Keratinocyte (primary cell): ENCODE measurements around the gene SMC5. TPM values are rescaled to one million over a fixed set of nuclear protein-coding genes. Genes with fewer than 3 reads are reported as not detected.

Source experiments
- DNase-seq: peaks from one replicate; pipeline ENCODE4 v3.0.0-alpha.2; 2011; ENCODE audit warnings: low read depth, missing footprints, low spot score
- FAIRE-seq: peaks from 2 replicates; lab custom pipeline; 2011; peaks lifted over from hg19 to GRCh38; lab: Jason Lieb, UNC
- H2AFZ ChIP-seq: 2 replicates; pipeline ENCODE4 v1.6.0; 2012; ENCODE audit warnings: low read length, control low read depth, inconsistent platforms; ENCODE audit not compliant: control insufficient read depth
- H3K27ac ChIP-seq: 2 replicates; pipeline ENCODE4 v1.5.1; 2011; ENCODE audit warnings: low read length; ENCODE audit not compliant: control insufficient read depth, insufficient read depth
- H3K27me3 ChIP-seq: 3 replicates; pipeline ENCODE4 v1.6.0; 2011; ENCODE audit warnings: low read length; ENCODE audit not compliant: control insufficient read depth, insufficient read depth; ENCODE audit errors: extremely low read depth
- H3K36me3 ChIP-seq, 2 experiments: 2 replicates in 1 of 2; 3 replicates in 1 of 2; pipeline ENCODE4 v1.5.1; 2011; ENCODE audit warnings: low read length in 2 of 2, mild to moderate bottlenecking in 1 of 2; ENCODE audit not compliant: control insufficient read depth in 2 of 2, insufficient read depth in 2 of 2; ENCODE audit errors: extremely low read depth in 1 of 2
- H3K4me1 ChIP-seq: 3 replicates; pipeline ENCODE4 v1.5.1; 2011; ENCODE audit warnings: low read length; ENCODE audit not compliant: control insufficient read depth, insufficient read depth; ENCODE audit errors: extremely low read depth
- H3K4me2 ChIP-seq: 3 replicates; pipeline ENCODE4 v1.6.0; 2011; ENCODE audit warnings: low read depth, low read length; ENCODE audit not compliant: control insufficient read depth, insufficient read depth; ENCODE audit errors: extremely low read depth
- H3K4me3 ChIP-seq, 3 experiments: fragments of 200-600 bp in 1 of 3; sonication (generic) in 1 of 3; 2 replicates in 2 of 3; 3 replicates in 1 of 3; pipeline ENCODE4 v1.5.1; 2011 to 2016; ENCODE audit warnings: low read length in 3 of 3, mild to moderate bottlenecking in 3 of 3, control low read depth in 2 of 3, inconsistent platforms in 1 of 3, low read depth in 1 of 3, mixed read lengths in 1 of 3, mixed run types in 1 of 3, moderate library complexity in 1 of 3; ENCODE audit not compliant: control insufficient read depth in 2 of 3, insufficient read depth in 2 of 3; ENCODE audit errors: extremely low read depth in 1 of 3
- H3K79me2 ChIP-seq: 2 replicates; pipeline ENCODE4 v1.6.0; 2012; ENCODE audit warnings: low read length; ENCODE audit not compliant: control insufficient read depth, insufficient read depth
- H3K9ac ChIP-seq: 3 replicates; pipeline ENCODE4 v1.6.0; 2011; ENCODE audit warnings: low read length; ENCODE audit not compliant: control insufficient read depth, insufficient read depth; ENCODE audit errors: extremely low read depth
- H3K9me1 ChIP-seq: 3 replicates; pipeline ENCODE4 v1.6.0; 2011; ENCODE audit warnings: low read length; ENCODE audit not compliant: control insufficient read depth, insufficient read depth; ENCODE audit errors: extremely low read depth
- H3K9me3 ChIP-seq: 2 replicates; pipeline ENCODE4 v1.5.1; 2012; ENCODE audit warnings: low read depth, low read length; ENCODE audit not compliant: control insufficient read depth
- H4K20me1 ChIP-seq: 3 replicates; pipeline ENCODE4 v1.6.0; 2011; ENCODE audit warnings: low read length; ENCODE audit not compliant: control insufficient read depth, insufficient read depth; ENCODE audit errors: extremely low read depth
- CTCF ChIP-seq, 3 experiments: IDR thresholded peaks in 1 of 3; conservative IDR thresholded peaks in 1 of 3; optimal IDR thresholded peaks in 1 of 3; 2 replicates in 2 of 3; 3 replicates in 1 of 3; pipeline versions ENCODE3 to v1.5.1; 2011; ENCODE audit warnings: low read length in 3 of 3, mild to moderate bottlenecking in 3 of 3, moderate library complexity in 2 of 3, control low read depth in 1 of 3, inconsistent platforms in 1 of 3; ENCODE audit not compliant: insufficient read depth in 2 of 3; ENCODE audit errors: extremely low read depth in 1 of 3
- EZH2 ChIP-seq: IDR thresholded peaks from one replicate; pipeline ENCODE4 v1.6.1; 2012; ENCODE audit warnings: inconsistent platforms, mild to moderate bottlenecking, low read length, moderate library complexity
- dilution Hi-C: fragments of 300-500 bp; cut with MboI; formaldehyde crosslinking; loops from one replicate; pipeline ENCODE4 v1.7.0; 2020; ENCODE audit warnings: low sequenced_read_pairs; ENCODE audit not compliant: extremely low pct_ligation_motif_present
- polyA plus RNA-seq, 5 experiments: library from polyadenylated mRNA; depleted of rRNA in 3 of 5; stranded (reverse) in 3 of 5; stranded (forward) in 1 of 5; unstranded in 1 of 5; fragments of >200 nt; gene quantifications; 1 replicate in 1 of 5; 2 replicates in 3 of 5; 3 replicates in 1 of 5; pipeline versions ENCODE4 v1.2.1 to v1.2.3, GENCODE V29; 2011 to 2012; ENCODE audit warnings: missing spikeins in 2 of 5, low read depth in 1 of 5, low replicate concordance in 1 of 5

Gene SMC5
- polyA plus RNA-seq, 1 donor (not counting 4 experiments of a cell fraction or from before 2014, with no cell fraction given): 16.5 TPM

- Histone ChIP-seq H3K4me2 (no peak overlapping the region), H2AFZ (no peak overlapping the region), H3K9ac (no peak overlapping the region), H3K27me3 (no peaks in the 10 kb centered on the region), H3K27ac (no peak overlapping the region), H3K9me1 (no peaks in the 10 kb centered on the region), H3K36me3 (no peaks in the 10 kb centered on the region), H3K4me3 (no peak overlapping the region), H3K4me1 (no peaks in the 10 kb centered on the region), H3K79me2 (no peaks in the 10 kb centered on the region), H3K9me3 (no peaks in the 10 kb centered on the region), H4K20me1 (no peaks in the 10 kb centered on the region)
- FAIRE-seq (no peak), DNase-seq (no peak)
- no peak for TF ChIP-seq EZH2
- TF ChIP-seq CTCF (optimal IDR thresholded peaks at IDR 0.05 in 1 of 3, IDR thresholded peaks at IDR 0.05 in 1 of 3, conservative IDR thresholded peaks at IDR 0.05 in 1 of 3; ENCODE audit: extremely low read depth in 1 of 3, insufficient read depth in 2 of 3, low read length in 3 of 3): no peak
- dilution Hi-C loops: no loop called here
These were observed 30.2 kb upstream of the SMC5 start for GRCh38 chr9:70228611-70229010.

GRCh38 chr9:70229026-70229425, 29.8 kb upstream of the SMC5 start:
- H3K4me1 ChIP-seq: no peaks in the 10 kb centered on the region
- no peak overlapping the region for H3K4me2 ChIP-seq
- no peaks in the 10 kb centered on the region for H3K27me3 ChIP-seq
- no peak overlapping the region for H3K9ac ChIP-seq
- H3K9me1 ChIP-seq: no peaks in the 10 kb centered on the region
- no peak for FAIRE-seq
- no peak overlapping the region for H3K27ac ChIP-seq
- DNase-seq: no peak
- no peaks in the 10 kb centered on the region for H3K36me3 ChIP-seq
- H4K20me1 ChIP-seq: no peaks in the 10 kb centered on the region
- no peak for TF ChIP-seq EZH2
- no peak for TF ChIP-seq CTCF (optimal IDR thresholded peaks at IDR 0.05 in 1 of 3, IDR thresholded peaks at IDR 0.05 in 1 of 3, conservative IDR thresholded peaks at IDR 0.05 in 1 of 3; ENCODE audit: extremely low read depth in 1 of 3, insufficient read depth in 2 of 3, low read length in 3 of 3)
- no peak overlapping the region for H2AFZ ChIP-seq
- H3K79me2 ChIP-seq: no peaks in the 10 kb centered on the region
- dilution Hi-C loops: no loop called here
- no peaks in the 10 kb centered on the region for H3K9me3 ChIP-seq
- no peak overlapping the region for H3K4me3 ChIP-seq
